ENCODE results near the gene CRYGS.

GRCh38 chr3:186519021-186519658 is 25.0 kb downstream of the CRYGS start:
- no peak for TF ChIP-seq TCF7L2 (IDR thresholded peaks at IDR 0.05; ENCODE audit: borderline replicate concordance, low read depth, low read length)
- no peak for TF ChIP-seq ZBTB11 (tag by site-specific recombination; conservative IDR thresholded peaks at IDR 0.05; ENCODE audit: low read depth)
- no peak for TF ChIP-seq YY1 (tag by site-specific recombination; IDR thresholded peaks at IDR 0.05)
- TF ChIP-seq, protein P1, sequence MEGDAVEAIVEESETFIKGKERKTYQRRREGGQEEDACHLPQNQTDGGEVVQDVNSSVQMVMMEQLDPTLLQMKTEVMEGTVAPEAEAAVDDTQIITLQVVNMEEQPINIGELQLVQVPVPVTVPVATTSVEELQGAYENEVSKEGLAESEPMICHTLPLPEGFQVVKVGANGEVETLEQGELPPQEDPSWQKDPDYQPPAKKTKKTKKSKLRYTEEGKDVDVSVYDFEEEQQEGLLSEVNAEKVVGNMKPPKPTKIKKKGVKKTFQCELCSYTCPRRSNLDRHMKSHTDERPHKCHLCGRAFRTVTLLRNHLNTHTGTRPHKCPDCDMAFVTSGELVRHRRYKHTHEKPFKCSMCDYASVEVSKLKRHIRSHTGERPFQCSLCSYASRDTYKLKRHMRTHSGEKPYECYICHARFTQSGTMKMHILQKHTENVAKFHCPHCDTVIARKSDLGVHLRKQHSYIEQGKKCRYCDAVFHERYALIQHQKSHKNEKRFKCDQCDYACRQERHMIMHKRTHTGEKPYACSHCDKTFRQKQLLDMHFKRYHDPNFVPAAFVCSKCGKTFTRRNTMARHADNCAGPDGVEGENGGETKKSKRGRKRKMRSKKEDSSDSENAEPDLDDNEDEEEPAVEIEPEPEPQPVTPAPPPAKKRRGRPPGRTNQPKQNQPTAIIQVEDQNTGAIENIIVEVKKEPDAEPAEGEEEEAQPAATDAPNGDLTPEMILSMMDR (tag by site-specific recombination; IDR thresholded peaks at IDR 0.05): no peak
- no peak for TF ChIP-seq MEIS1 (CRISPR knock-in tag; IDR thresholded peaks at IDR 0.05; ENCODE audit: borderline replicate concordance)
- TF ChIP-seq, protein P2, sequence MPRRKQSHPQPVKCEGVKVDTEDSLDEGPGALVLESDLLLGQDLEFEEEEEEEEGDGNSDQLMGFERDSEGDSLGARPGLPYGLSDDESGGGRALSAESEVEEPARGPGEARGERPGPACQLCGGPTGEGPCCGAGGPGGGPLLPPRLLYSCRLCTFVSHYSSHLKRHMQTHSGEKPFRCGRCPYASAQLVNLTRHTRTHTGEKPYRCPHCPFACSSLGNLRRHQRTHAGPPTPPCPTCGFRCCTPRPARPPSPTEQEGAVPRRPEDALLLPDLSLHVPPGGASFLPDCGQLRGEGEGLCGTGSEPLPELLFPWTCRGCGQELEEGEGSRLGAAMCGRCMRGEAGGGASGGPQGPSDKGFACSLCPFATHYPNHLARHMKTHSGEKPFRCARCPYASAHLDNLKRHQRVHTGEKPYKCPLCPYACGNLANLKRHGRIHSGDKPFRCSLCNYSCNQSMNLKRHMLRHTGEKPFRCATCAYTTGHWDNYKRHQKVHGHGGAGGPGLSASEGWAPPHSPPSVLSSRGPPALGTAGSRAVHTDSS (tag by site-specific recombination; IDR thresholded peaks at IDR 0.05): no peak
- no peak for TF ChIP-seq ZNF843 (tag by site-specific recombination; IDR thresholded peaks at IDR 0.05)
- TF ChIP-seq, protein P3, sequence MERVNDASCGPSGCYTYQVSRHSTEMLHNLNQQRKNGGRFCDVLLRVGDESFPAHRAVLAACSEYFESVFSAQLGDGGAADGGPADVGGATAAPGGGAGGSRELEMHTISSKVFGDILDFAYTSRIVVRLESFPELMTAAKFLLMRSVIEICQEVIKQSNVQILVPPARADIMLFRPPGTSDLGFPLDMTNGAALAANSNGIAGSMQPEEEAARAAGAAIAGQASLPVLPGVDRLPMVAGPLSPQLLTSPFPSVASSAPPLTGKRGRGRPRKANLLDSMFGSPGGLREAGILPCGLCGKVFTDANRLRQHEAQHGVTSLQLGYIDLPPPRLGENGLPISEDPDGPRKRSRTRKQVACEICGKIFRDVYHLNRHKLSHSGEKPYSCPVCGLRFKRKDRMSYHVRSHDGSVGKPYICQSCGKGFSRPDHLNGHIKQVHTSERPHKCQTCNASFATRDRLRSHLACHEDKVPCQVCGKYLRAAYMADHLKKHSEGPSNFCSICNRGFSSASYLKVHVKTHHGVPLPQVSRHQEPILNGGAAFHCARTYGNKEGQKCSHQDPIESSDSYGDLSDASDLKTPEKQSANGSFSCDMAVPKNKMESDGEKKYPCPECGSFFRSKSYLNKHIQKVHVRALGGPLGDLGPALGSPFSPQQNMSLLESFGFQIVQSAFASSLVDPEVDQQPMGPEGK (tag by site-specific recombination; IDR thresholded peaks at IDR 0.05): no peak
